ENCODE data around the gene TTC21A.

DNA sequence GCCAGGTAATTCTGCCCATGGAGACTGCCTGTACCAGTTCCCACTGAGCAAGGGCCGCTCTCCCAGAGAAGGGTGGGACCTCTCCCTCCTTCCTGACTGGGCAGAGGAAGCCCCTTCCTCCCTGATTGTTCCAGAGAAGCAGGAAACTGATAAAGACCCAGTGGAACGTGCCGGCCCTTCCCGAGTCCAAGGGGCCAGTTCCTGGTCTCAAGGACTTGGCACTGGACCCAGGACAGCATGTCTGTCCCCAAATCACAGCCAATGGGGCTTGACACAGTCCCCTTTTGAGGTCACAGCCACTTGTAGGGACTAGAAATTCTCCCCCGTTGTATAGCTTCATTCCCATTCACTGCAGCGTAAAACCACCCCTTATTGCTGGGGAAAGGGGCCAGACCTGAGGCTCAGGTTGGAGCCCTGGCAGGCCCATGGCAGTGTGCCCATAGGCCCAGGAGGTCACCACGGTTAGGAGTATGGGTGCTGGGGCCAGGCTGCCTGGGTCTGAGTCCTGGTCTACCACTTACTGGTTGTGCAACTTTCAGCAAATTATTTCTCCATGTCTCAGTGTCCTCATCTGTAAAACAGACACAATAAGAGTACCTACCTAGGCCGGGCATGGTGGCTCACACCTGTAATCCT, 27.8 kb downstream of the TTC21A start:
- TF ChIP-seq, protein P1, sequence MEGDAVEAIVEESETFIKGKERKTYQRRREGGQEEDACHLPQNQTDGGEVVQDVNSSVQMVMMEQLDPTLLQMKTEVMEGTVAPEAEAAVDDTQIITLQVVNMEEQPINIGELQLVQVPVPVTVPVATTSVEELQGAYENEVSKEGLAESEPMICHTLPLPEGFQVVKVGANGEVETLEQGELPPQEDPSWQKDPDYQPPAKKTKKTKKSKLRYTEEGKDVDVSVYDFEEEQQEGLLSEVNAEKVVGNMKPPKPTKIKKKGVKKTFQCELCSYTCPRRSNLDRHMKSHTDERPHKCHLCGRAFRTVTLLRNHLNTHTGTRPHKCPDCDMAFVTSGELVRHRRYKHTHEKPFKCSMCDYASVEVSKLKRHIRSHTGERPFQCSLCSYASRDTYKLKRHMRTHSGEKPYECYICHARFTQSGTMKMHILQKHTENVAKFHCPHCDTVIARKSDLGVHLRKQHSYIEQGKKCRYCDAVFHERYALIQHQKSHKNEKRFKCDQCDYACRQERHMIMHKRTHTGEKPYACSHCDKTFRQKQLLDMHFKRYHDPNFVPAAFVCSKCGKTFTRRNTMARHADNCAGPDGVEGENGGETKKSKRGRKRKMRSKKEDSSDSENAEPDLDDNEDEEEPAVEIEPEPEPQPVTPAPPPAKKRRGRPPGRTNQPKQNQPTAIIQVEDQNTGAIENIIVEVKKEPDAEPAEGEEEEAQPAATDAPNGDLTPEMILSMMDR (IDR thresholded peaks at IDR 0.05; ENCODE audit: borderline replicate concordance, extremely low read depth, low read length, poor library complexity, severe bottlenecking) = no peak
- no peak for TF ChIP-seq EZH2 (IDR thresholded peaks at IDR 0.05; ENCODE audit: borderline replicate concordance, low read depth, low read length, severe bottlenecking)
